Stimulated activated CD4-positive, alpha-beta T cell treated with anti-CD3 and anti-CD28 coated beads, Interleukin-4, amount 100 ng/mL, for 24 hours (primary cell): ENCODE results near the gene DNHD1.

Experiments
- DNase-seq: peaks from one replicate; pipeline ENCODE4 v3.0.0-alpha.2; 2020

The DNHD1 gene

DNA sequence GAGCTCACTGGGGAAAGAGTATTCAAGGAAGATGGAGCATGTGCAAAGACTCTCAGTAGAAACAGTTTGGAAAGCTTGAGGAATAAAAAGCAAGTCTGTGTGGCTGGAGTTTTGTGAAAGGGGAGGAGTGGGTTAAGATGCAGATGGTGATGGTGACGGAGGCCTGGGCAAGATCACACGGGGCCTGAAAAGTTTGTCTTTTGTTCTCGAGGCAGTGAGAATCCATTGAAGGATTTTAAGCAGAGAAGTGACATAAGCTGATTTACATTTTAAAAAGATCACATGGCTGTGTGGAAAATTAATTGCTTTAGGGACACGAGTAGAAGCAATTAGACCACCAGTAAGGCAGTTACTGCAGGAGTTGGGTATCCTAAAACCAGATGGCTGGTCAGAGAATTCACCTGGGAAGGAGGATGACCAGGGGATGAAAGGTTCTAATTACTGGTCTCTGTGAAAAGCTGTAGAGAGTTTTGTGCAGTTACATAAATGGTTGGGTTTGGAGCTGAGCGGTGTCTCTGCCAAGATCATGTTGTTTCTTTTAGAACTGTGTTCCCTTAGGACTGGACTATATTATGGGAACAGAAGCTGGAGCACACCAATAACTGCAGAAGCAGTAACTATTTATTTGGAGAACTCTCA lies 99.3 kb downstream of the DNHD1 start:
- DNase-seq: no peak

DNA sequence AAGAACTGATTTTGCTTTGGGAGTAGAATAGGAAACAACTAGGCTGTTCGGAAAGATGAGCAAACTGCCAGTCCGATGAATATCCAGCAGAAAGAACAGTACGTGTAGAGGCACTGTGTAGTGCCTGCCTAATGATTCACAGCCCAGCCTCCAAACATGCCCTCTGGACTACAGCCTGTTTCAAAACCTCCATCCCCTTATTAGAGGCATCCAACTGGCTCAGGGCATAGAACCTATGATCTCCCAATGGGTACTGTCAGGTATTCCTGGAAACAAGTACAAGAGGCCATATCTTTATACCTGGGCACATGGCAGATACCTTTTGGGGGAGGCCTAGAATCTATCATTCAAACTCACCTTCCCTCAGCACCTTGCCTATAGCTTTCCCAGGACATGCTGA lies 101.5 kb downstream of the DNHD1 start:
- no peak for DNase-seq

DNA sequence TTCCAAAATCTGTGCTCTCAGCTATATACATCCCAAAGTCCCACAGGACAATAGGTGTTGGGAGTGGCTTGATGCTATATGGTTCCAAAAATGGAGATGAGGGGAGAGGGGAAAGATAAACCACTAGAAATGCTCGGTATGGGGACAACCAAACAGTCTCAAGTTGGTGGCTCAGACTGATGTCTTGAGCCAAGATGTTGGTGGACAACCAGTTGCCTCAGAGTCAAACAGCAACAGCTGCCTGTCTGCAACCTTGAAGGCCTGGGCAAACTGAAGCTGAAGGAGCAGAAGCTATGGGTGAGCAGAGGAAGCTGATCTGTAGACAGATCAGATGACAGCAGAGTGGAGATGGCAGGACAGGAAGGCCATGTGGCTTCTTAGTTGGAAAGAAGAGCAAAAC lies 102.4 kb downstream of the DNHD1 start:
- no peak for DNase-seq

DNA sequence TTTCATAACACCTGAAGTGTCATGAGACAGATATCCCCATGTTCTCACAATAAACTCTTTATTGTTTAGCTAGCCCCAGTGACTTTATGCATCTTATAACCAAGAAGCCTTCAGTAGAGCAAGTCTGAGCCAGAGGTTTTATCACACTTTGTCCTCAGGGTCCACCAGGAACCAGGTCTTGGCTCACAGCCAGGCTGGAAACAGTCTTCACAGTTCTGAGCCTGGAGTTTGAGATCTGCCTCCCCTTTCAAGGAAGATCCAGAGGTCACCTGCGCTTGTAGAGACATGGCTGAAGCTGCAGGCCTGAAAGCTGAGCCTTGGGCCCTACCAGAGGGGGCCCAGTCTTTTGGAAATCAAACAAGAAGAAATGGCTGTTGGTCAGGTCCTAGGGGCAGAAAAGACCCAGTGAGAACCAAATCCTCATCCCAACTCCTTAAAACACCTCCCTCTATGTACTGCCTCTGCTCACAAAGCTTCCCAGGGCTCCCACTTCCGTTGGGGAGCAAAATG lies 102.9 kb downstream of the DNHD1 start:
- no peak for DNase-seq

- DNase-seq: no peak
Measured at GRCh38 chr11:6601041-6601461, 104.0 kb downstream of the DNHD1 start.

DNA sequence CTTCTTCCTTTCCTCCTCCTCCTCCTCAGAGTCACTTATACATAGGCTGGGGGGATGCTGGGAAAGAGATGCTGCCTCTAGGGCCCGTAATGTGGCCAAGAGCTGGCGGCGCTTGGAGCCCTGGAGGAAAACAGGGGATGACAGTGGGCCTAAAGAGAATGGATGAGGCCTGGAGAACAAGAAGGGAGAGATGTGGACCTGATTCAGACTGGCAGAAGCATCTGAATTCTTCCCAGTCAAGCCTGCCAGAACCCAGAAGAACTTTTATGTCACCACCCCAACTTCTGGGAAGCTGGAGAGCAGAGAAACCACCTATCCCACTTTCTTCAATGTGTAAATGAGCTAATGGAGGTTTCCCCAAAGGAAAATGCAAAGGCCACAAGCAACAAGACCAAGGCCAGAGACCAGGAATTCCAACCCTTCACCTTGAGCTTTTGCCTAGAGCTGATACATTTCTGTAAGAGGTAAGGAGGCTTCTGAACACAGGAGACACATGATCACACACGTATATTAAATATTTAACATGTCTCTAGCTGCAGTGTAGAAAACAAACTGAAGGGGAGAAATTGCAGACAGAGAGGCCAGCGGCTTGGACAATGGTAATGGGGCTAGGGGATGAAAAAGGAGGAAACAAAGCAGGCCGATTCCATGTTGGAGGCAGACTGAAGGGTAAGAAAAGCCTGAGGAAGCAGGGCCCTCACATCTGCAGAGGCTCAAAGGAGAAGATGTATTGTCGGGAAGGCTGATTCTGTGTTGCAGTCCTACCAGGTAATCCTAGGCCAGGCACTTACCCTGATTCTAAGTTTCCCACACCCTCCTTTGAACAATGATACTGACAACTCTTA lies 105.2 kb downstream of the DNHD1 start:
- no peak for DNase-seq

DNA sequence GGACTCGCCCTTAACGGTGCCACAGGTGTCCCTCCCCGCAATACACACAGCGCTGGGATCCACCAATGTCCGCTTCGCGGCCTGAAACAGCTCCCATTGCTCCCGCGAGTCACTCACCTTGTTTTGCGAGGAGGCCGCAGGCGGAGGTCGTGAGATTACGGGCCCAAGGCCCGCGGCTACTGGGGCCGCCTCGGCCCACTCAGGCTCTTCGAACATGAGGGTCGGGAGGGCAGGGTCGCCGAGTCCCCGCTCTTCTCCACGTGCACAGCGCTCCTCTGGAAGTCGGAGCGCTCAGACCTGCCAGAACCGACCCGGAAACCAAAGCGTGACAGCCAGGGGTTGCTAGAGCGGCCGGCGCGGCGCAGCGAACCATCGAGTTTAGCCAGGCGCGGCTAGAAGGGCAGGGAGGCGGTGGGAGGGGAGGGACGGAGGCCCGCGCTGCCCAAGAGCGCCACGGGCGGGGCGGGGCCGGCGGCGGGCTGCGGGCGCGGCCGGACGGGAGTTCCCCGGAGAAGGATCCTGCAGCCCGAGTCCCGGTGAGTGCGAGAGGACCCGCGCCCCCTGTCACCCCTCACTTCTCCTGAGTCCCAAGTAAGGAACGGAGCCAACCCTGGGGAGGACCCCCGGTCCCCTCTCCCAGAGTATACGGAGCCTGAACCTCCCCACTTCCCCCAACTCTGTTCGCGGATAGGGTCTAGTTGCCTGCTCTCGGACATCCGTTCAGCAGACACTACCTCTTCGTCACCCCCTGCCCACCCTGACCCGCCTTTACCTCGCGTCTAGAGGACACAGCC lies 106.4 kb downstream of the DNHD1 start, which contains the start of the genes ILK and RRP8:
TSS of gene ILK (plus strand) at position 488 of the 794 bp plus-strand sequence. CDS start 498 bp downstream, outside the sequence.
TSS of gene RRP8 (minus strand) at position 330 of the 794 bp plus-strand sequence. CDS start at position 216, 114 bp downstream.
- peak; percentile 88 for DNase-seq

DNA sequence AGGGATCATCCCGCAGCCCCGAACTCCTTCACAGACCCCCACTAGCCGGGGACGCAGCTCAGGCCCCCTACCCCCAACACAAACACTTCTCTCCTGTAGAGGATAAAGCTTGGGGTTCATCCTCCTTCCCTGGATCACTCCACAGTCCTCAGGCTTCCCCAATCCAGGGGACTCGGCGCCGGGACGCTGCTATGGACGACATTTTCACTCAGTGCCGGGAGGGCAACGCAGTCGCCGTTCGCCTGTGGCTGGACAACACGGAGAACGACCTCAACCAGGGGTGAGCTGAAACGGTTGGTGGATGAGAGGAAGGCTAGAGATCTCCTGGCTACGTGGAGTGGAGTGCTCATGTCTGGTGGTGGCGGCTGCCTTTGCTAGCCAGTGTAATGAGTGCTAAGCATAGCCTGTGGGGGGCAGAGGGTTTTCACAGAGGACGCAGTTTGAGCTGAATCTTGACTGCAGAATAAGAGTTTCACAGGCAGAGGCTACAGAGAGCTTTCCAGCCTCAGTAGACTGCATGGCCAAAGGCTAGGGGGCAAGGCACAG lies 107.1 kb downstream of the DNHD1 start:
- DNase-seq: peak; percentile 51

- DNase-seq: no peak
Measured at GRCh38 chr11:6604790-6605189, 107.7 kb downstream of the DNHD1 start.

DNA sequence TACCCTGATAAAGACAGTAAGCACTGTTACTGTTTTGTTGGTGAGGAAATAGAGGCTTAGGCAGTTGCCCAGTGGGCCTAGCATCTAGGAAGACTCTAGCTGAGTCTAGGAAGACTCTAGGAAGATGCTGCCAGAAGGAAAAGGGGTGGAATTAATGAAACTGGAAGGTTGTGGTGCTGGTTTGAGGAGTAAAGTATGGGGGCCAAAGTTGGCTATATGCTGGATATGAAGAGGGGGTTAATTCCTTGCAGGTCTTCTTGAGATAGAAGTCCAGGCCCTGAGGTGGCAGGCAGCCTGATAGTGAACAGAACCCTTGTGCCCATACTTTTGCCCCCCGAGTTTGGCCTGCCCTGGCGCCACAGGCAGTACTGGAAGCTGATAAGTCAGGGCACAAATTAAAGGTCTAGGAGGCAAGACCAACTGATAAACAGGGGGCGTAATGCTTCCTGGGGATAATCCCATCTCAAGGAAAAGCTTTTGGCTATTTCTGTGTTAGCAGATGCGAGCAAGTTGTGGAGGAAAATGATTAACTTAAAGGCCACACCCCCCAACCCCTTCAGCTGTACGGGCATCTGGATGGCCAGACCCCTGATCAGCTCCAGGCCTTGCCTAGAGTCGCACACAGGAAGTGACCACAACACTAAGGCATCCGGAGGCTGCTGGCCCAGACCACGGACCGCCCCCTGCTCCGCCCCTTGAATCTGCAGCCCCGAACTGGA lies 109.5 kb downstream of the DNHD1 start:
- DNase-seq: peak; percentile 47

DNA sequence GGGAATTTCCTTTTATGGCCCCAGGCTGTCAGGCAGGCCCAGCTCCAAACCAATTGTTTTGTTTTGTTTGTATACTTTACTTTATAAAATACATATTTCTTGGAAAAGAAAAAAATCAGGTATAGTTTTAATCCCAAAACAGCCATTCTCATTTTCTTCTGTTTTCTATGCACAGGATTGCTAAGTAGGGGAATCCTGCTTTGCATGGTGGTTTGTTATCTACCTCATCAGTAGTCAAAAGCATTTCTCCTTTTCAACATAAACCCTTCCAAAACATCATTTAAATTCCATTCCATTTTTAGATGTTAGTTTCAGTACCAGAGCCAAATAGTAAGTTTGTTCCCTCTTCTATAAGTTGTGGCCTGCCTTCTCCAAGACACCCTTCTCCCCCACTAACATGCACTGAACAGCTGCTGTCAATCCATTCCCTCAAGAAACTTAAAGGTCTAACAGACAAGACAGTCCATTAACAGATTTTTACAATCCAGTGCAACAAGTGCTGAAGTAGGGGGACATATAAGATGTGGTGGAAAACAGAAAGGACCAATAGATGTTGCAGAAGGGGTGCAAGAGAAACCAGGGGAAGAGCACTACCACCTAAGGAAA lies 110.2 kb downstream of the DNHD1 start:
- DNase-seq: peak; percentile 3

DNA sequence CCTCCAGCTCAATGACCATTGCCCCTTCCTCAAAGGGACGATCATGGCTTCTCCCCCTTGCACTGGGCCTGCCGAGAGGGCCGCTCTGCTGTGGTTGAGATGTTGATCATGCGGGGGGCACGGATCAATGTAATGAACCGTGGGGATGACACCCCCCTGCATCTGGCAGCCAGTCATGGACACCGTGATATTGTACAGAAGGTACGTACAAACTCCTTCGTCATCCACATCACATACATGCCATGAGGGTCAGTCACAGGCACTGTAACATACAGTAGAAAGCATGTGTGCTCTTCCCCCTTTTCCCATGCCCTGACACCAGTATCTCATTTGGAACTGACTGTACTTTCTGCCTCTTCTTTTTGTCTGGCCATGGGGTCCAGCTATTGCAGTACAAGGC lies 110.9 kb downstream of the DNHD1 start:
- DNase-seq: peak; percentile 2

DNA sequence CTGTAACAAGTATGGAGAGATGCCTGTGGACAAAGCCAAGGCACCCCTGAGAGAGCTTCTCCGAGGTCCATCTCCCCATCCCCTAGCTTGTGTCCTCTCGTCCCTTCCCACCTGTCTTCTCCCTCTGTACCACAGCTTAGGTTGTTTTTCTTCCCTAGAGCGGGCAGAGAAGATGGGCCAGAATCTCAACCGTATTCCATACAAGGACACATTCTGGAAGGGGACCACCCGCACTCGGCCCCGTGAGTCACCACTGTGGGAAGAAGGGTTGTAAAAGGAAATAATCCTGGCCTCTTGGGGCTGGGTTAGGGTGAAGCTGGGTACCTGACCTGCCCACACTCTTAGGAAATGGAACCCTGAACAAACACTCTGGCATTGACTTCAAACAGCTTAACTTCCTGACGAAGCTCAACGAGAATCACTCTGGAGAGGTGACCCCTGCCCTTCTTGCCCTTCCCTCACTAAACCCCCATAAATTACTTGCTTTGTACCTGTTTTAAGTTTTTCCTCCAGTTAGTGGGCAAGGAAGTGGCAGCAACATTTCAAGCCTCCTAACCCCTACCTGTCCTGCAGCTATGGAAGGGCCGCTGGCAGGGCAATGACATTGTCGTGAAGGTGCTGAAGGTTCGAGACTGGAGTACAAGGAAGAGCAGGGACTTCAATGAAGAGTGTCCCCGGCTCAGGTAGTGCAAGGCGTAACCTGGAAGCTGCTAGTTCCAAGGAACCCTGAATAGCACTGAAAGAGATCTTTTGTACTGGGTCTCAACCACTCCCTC lies 111.8 kb downstream of the DNHD1 start:
- DNase-seq: no peak

DNA sequence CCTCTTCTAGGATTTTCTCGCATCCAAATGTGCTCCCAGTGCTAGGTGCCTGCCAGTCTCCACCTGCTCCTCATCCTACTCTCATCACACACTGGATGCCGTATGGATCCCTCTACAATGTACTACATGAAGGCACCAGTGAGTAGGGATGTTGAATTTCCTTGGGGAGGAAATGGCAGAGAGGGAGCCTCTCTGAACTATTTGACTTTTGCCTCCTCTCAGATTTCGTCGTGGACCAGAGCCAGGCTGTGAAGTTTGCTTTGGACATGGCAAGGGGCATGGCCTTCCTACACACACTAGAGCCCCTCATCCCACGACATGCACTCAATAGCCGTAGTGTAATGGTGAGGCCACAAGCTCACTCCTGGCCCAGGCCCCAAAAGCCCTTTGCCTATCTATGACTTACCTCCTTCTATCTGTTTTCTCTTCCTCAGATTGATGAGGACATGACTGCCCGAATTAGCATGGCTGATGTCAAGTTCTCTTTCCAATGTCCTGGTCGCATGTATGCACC lies 112.5 kb downstream of the DNHD1 start:
- no peak for DNase-seq

DNA sequence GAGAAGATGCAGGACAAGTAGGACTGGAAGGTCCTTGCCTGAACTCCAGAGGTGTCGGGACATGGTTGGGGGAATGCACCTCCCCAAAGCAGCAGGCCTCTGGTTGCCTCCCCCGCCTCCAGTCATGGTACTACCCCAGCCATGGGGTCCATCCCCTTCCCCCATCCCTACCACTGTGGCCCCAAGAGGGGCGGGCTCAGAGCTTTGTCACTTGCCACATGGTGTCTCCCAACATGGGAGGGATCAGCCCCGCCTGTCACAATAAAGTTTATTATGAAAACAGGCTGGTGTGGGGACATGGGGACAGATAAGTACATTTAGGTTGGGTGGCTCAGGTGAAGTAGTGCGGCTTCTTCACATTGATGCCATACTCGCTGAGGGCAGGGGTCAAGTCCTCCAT lies 113.5 kb downstream of the DNHD1 start:
- no peak for DNase-seq

- DNase-seq: peak; percentile 34
Measured at GRCh38 chr11:6611092-6611962, 114.2 kb downstream of the DNHD1 start.

GRCh38 chr11:6611963-6612212 lies 114.8 kb downstream of the DNHD1 start:
- DNase-seq: no peak

GRCh38 chr11:6612213-6613041 lies 115.3 kb downstream of the DNHD1 start, which contains the start of gene TAF10:
TSS of gene TAF10 (minus strand) at chr11:6612216. CDS start at chr11:6612189, 27 bp downstream.
- peak; percentile 95 for DNase-seq

DNA sequence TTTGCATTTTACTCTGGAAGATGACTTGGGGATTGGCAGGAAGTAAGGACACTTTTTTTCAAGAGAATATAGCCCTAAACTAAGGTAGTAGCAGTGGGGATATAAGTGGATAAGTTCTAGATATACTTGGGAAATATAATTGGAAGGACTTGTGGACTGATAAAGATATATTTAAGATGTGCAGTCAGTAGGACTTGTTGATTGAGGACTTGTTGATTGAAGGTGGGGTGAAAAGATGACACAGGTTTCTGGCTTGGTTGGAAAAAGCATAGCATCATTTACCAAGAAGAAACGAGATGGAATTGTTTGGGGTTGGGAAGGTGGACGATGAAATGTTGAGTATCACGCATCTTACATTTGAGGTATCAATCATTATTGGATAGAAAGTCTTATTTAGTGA lies 116.4 kb downstream of the DNHD1 start:
- DNase-seq: no peak
